SK-N-SH treated with all-trans-retinoic acid at 6 μM for 48 hours (cell line): ENCODE results near the gene CTIF.

Source experiments
- ATAC-seq: fragments of 200-7000 bp; cut with Tn5 transposase; 3 replicates; pipeline ENCODE4 v1.9.1; 2020; ENCODE audit warnings: mild to moderate bottlenecking, moderate library complexity
- BACH2 ChIP-seq: fragments of 250-450 bp; sonication (Bioruptor Pico); IDR thresholded peaks from 2 replicates; pipeline ENCODE4 v1.9.0; 2021; ENCODE audit warnings: mild to moderate bottlenecking, borderline replicate concordance
- CREB5 ChIP-seq: fragments of 250-450 bp; sonication (Bioruptor Pico); IDR thresholded peaks from 2 replicates; pipeline ENCODE4 v1.5.1; 2020; ENCODE audit warnings: low read depth, mild to moderate bottlenecking, moderate library complexity
- CSRNP3 ChIP-seq: fragments of 250-450 bp; sonication (Bioruptor Pico); IDR thresholded peaks from 2 replicates; pipeline ENCODE4 v1.5.1; 2021; ENCODE audit warnings: mild to moderate bottlenecking, moderate library complexity
- ESRRG ChIP-seq: fragments of 250-450 bp; sonication (Bioruptor Pico); IDR thresholded peaks from 2 replicates; pipeline ENCODE4 v1.6.1; 2021; ENCODE audit warnings: mild to moderate bottlenecking
- GLIS3 ChIP-seq: fragments of 250-450 bp; sonication (Bioruptor Pico); IDR thresholded peaks from 2 replicates; pipeline ENCODE4 v1.5.0; 2020; ENCODE audit warnings: mild to moderate bottlenecking, moderate library complexity
- PATZ1 ChIP-seq: fragments of 250-450 bp; sonication (Bioruptor Pico); IDR thresholded peaks from 2 replicates; pipeline ENCODE4 v1.8.0; 2020; ENCODE audit warnings: mild to moderate bottlenecking, moderate library complexity, borderline replicate concordance
- POU6F1 ChIP-seq: fragments of 250-450 bp; sonication (Bioruptor Pico); IDR thresholded peaks from 2 replicates; pipeline ENCODE4 v1.8.0; 2021; ENCODE audit warnings: low read depth, mild to moderate bottlenecking, moderate library complexity, borderline replicate concordance
- PPARA ChIP-seq: fragments of 250-450 bp; sonication (Bioruptor Pico); IDR thresholded peaks from 2 replicates; pipeline ENCODE4 v1.5.0; 2020; ENCODE audit warnings: mild to moderate bottlenecking, borderline replicate concordance
- RARB ChIP-seq: fragments of 250-450 bp; sonication (Bioruptor Pico); IDR thresholded peaks from 2 replicates; pipeline ENCODE4 v1.8.0; 2021; ENCODE audit warnings: mild to moderate bottlenecking, moderate library complexity
- SNAI2 ChIP-seq: fragments of 250-450 bp; sonication (Bioruptor Pico); IDR thresholded peaks from 2 replicates; pipeline ENCODE4 v1.5.0; 2020; ENCODE audit warnings: mild to moderate bottlenecking, moderate library complexity
- TOX ChIP-seq: fragments of 250-450 bp; sonication (Bioruptor Pico); IDR thresholded peaks from 2 replicates; pipeline ENCODE4 v1.8.0; 2021; ENCODE audit warnings: mild to moderate bottlenecking, moderate library complexity, borderline replicate concordance
- TSHZ2 ChIP-seq: fragments of 250-450 bp; sonication (Bioruptor Pico); IDR thresholded peaks from 2 replicates; pipeline ENCODE4 v1.5.0; 2020; ENCODE audit warnings: mild to moderate bottlenecking, moderate library complexity
- ZC3H10 ChIP-seq: fragments of 250-450 bp; sonication (Bioruptor Pico); IDR thresholded peaks from 2 replicates; pipeline ENCODE4 v1.5.1; 2021; ENCODE audit warnings: mild to moderate bottlenecking, moderate library complexity
- ZFP30 ChIP-seq: fragments of 450-650 bp; formaldehyde crosslinking; IDR thresholded peaks from 2 replicates; pipeline ENCODE4 v1.5.0; 2022; ENCODE audit warnings: mild to moderate bottlenecking, moderate library complexity
- ZNF565 ChIP-seq: fragments of 450-650 bp; formaldehyde crosslinking; conservative IDR thresholded peaks from 2 replicates; pipeline ENCODE4 v1.5.0; 2020; ENCODE audit warnings: low read depth, mild to moderate bottlenecking, moderate library complexity
- ZNF70 ChIP-seq: fragments of 450-650 bp; formaldehyde crosslinking; IDR thresholded peaks from 2 replicates; pipeline ENCODE4 v1.5.0; 2020; ENCODE audit warnings: mild to moderate bottlenecking, moderate library complexity
- ZNF8 ChIP-seq: fragments of 450-650 bp; formaldehyde crosslinking; IDR thresholded peaks from 2 replicates; pipeline ENCODE4 v1.5.0; 2020; ENCODE audit warnings: mild to moderate bottlenecking, moderate library complexity

The CTIF gene

GRCh38 chr18:48688961-48689360 lies 150.1 kb downstream of the CTIF start:
- no peak for ATAC-seq
- TF ChIP-seq RARB (CRISPR knock-in tag) (no peak), TOX (CRISPR knock-in tag) (no peak), POU6F1 (CRISPR knock-in tag) (no peak), CSRNP3 (no peak), SNAI2 (CRISPR knock-in tag) (no peak), ESRRG (no peak), BACH2 (no peak), ZNF8 (no peak), GLIS3 (CRISPR knock-in tag) (no peak), ZNF565 (CRISPR knock-in tag) (no peak), PATZ1 (no peak), ZNF70 (CRISPR knock-in tag) (no peak), ZFP30 (CRISPR knock-in tag) (no peak), TSHZ2 (CRISPR knock-in tag) (no peak), ZC3H10 (no peak), CREB5 (CRISPR knock-in tag) (no peak)

- ATAC-seq, result no peak
- TF ChIP-seq ZNF565 (CRISPR knock-in tag), result no peak
- TF ChIP-seq ZNF70 (CRISPR knock-in tag), result no peak
- no peak for TF ChIP-seq PPARA (CRISPR knock-in tag)
- TF ChIP-seq ESRRG, result no peak
- TF ChIP-seq POU6F1 (CRISPR knock-in tag), result no peak
- TF ChIP-seq RARB (CRISPR knock-in tag), result no peak
Observed at GRCh38 chr18:48689548-48689947, 150.7 kb downstream of the CTIF start.

- TF ChIP-seq TSHZ2 (CRISPR knock-in tag), result no peak
- ATAC-seq, result no peak
Observed at GRCh38 chr18:48690494-48690893, 151.7 kb downstream of the CTIF start.
